GM12878 (cell line): ENCODE measurements around the gene MCF2L2. TPM values are rescaled to one million over a fixed set of nuclear protein-coding genes. Genes with fewer than 3 reads are reported as not detected.

Experiments
- ATAC-seq: fragments of 200-7000 bp; cut with Tn5 transposase; 3 replicates; pipeline ENCODE4 v1.9.1; 2020; ENCODE audit warnings: mild to moderate bottlenecking, moderate library complexity
- BruUV-seq: library from RNA; stranded (reverse); fragments of 400-500 nt; replicated peaks from 2 replicates; lab custom pipeline; 2021; lab: Mats Ljungman, UMichigan
- CTCF ChIA-PET: fragments of 300-600 bp; sonication (Branson Sonifier 250); formaldehyde crosslinking; extraction: SDS; loops from one replicate; lab custom pipeline; 2021; ENCODE audit warnings: inconsistent platforms; lab: Yijun Ruan, JAX
- POLR2A ChIA-PET: fragments of 350-600 bp; formaldehyde crosslinking; extraction: SDS; loops from one replicate; lab custom pipeline; 2021; ENCODE audit warnings: inconsistent platforms; lab: Charles Lee
- RAD21 ChIA-PET: fragments of 300-600 bp; sonication (Branson Sonifier 250); formaldehyde crosslinking; loops from one replicate; lab custom pipeline; 2023; ENCODE audit warnings: antibody characterized with exemption; ENCODE audit not compliant: unreplicated experiment; lab: Charles Lee
- SMC1A ChIA-PET: fragments of 300-600 bp; sonication (Branson Sonifier 250); formaldehyde crosslinking; loops from one replicate; lab custom pipeline; 2023; ENCODE audit not compliant: unreplicated experiment, uncharacterized antibody; lab: Charles Lee
- DNase-seq: peaks from one replicate; pipeline ENCODE4 v3.0.0-alpha.2; 2011; ENCODE audit warnings: low read depth, low spot score
- FAIRE-seq: peaks from 3 replicates; lab custom pipeline; 2011; peaks lifted over from hg19 to GRCh38; lab: Jason Lieb, UNC
- H2AFZ ChIP-seq: 2 replicates; pipeline ENCODE4 v1.6.0; 2011; ENCODE audit warnings: low read depth, low read length, control low read depth; ENCODE audit not compliant: control insufficient read depth
- H3K27ac ChIP-seq: 2 replicates; pipeline ENCODE4 v1.5.1; 2011; ENCODE audit warnings: control low read depth; ENCODE audit not compliant: control insufficient read depth, insufficient read depth
- H3K27me3 ChIP-seq, 2 experiments: replicated peaks in 1 of 2; 2 replicates each; pipeline versions ENCODE4 v1.6.0 to v1.6.1; 2011; ENCODE audit warnings: low read length in 1 of 2; ENCODE audit not compliant: control insufficient read depth in 2 of 2, insufficient read depth in 2 of 2
- H3K36me3 ChIP-seq, 2 experiments: 2 replicates each; pipeline ENCODE4 v1.5.1; 2011; ENCODE audit warnings: low read length in 1 of 2; ENCODE audit not compliant: control insufficient read depth in 2 of 2, insufficient read depth in 2 of 2
- H3K4me1 ChIP-seq: 2 replicates; pipeline ENCODE4 v1.6.1; 2011; ENCODE audit warnings: mild to moderate bottlenecking, low read length, moderate library complexity, mixed read lengths; ENCODE audit not compliant: control insufficient read depth, insufficient read depth
- H3K4me2 ChIP-seq: 2 replicates; pipeline ENCODE4 v1.6.0; 2011; ENCODE audit warnings: control low read depth; ENCODE audit not compliant: control insufficient read depth, insufficient read depth
- H3K4me3 ChIP-seq: fragments of 200-600 bp; sonication (generic); 2 replicates; pipeline ENCODE4 v1.5.1; 2016
- H3K79me2 ChIP-seq: 2 replicates; pipeline ENCODE4 v1.6.0; 2011; ENCODE audit warnings: low read length; ENCODE audit not compliant: control insufficient read depth, insufficient read depth
- H3K9ac ChIP-seq: 2 replicates; pipeline ENCODE4 v1.8.0; 2011; ENCODE audit warnings: low read length, control low read depth, mixed read lengths; ENCODE audit not compliant: control insufficient read depth, insufficient read depth
- H3K9me3 ChIP-seq: replicated peaks from 3 replicates; pipeline ENCODE4 v1.5.1; 2011; ENCODE audit warnings: mild to moderate bottlenecking, low read length; ENCODE audit not compliant: control insufficient read depth, insufficient read depth
- H4K20me1 ChIP-seq: 2 replicates; pipeline ENCODE4 v1.6.0; 2011; ENCODE audit not compliant: control insufficient read depth, insufficient read depth
- BCL11A ChIP-seq: IDR thresholded peaks from 2 replicates; pipeline ENCODE4 v1.6.1; 2011; ENCODE audit warnings: low read depth, low read length
- ESRRA ChIP-seq: IDR thresholded peaks from 2 replicates; pipeline ENCODE4 v1.6.1; 2012; ENCODE audit warnings: mild to moderate bottlenecking, low read length, improper control_type of control experiment
- EZH2 ChIP-seq: IDR thresholded peaks from 2 replicates; pipeline ENCODE4 v1.6.1; 2012; ENCODE audit warnings: low read depth, mild to moderate bottlenecking, control low read depth, inconsistent platforms, low read length, borderline replicate concordance; ENCODE audit not compliant: control insufficient read depth
- REST ChIP-seq: IDR thresholded peaks from 2 replicates; pipeline ENCODE4 v1.6.1; 2012; ENCODE audit warnings: mild to moderate bottlenecking, low read depth, low read length
- RFX5 ChIP-seq: IDR thresholded peaks from 2 replicates; pipeline ENCODE4 v1.6.1; 2011; ENCODE audit warnings: low read depth, low read length, improper control_type of control experiment
- STAT1 ChIP-seq: fragments of 450-650 bp; conservative IDR thresholded peaks from 2 replicates; pipeline ENCODE4 v1.6.1; 2014; ENCODE audit warnings: antibody characterized with exemption, mild to moderate bottlenecking
- ZNF622 ChIP-seq: fragments of 450-650 bp; IDR thresholded peaks from 2 replicates; pipeline ENCODE4 v1.6.1; 2017; ENCODE audit warnings: mild to moderate bottlenecking, inconsistent platforms
- WGBS: methylation state at CpG from one replicate; pipeline ENCODE4 v1.1.6; 2016; ENCODE audit warnings: low lambda C conversion rate; ENCODE audit not compliant: insufficient replicate concordance, insufficient coverage; ENCODE audit errors: missing lambda C conversion rate; 5-methylcytosine and 5-hydroxymethylcytosine counted together
- in situ Hi-C: fragments of 300-500 bp; cut with MboI; formaldehyde crosslinking; loops from 9 replicates; pipeline ENCODE4 v1.14.3; 2018; ENCODE audit warnings: mixed read lengths
- intact Hi-C: fragments of 100-400 bp; cut with micrococcal nuclease; formaldehyde crosslinking; loops from one replicate; pipeline ENCODE4 v1.14.2; 2022; ENCODE audit not compliant: unreplicated experiment
- polyA plus RNA-seq, 11 experiments: library from polyadenylated mRNA; depleted of rRNA in 4 of 11; unstranded in 6 of 11; stranded (reverse) in 5 of 11; fragments of >200 nt; fragmentation: Nextera tagmentation in 4 of 11; fragmentation: Illumina TruSeq in 1 of 11; extraction: Ambion mirVana in 4 of 11; extraction: Trizol in 1 of 11; gene quantifications; 1 replicate in 1 of 11; 2 replicates in 10 of 11; pipeline versions ENCODE4 v1.2.1 to v1.2.3, GENCODE V29; 2011 to 2016; ENCODE audit warnings: inconsistent platforms in 2 of 11, missing spikeins in 2 of 11, low read depth in 1 of 11
- total RNA-seq, 4 experiments: library from RNA; depleted of rRNA in 3 of 4; stranded (reverse); fragments of >200 nt in 3 of 4; fragmentation: Illumina TruSeq in 1 of 4; extraction: Trizol in 1 of 4; gene quantifications; 2 replicates each; pipeline versions ENCODE4 v1.2.1 to v1.2.3, GENCODE V29; 2013 to 2021
- TF ChIP-seq, protein P1 (sequence below): fragments of 150-350 bp; IDR thresholded peaks from 2 replicates; pipeline ENCODE4 v1.6.1; 2014; ENCODE audit warnings: mild to moderate bottlenecking, low read depth, low read length
- TF ChIP-seq, protein P2 (sequence below): IDR thresholded peaks from 2 replicates; pipeline ENCODE4 v1.6.1; 2012; ENCODE audit warnings: low read length, inconsistent platforms

Gene MCF2L2
- total and polyA plus RNA-seq, 10 of the 15 experiments (the other 5 are each of a cell fraction or from before 2014, with no cell fraction given): 0.37 to 2.8 (median 1.4) TPM

- TF ChIP-seq REST: no peak
Observed at GRCh38 chr3:183475016-183475763, 46.8 kb upstream of the MCF2L2 start (continued).

DNA sequence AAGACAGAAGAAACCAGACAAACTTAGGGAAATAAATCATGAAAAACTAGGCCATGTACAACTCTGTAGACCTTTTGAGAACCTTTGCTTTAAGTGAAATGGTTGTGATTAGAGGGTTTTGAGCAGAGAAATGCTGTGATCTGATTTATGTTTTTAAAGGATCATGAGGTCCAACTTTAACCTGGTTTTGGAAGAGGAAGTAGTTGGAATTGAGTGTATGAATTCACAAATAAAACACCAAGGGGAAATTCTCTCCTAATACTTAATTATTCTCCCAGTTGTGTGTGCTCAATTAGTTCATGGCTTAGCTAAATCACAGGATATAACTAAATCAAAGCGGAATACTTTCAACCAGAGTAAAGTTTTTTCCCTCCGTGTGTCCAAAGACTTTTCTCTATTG is 45.5 kb upstream of the MCF2L2 start:
- H3K36me3 ChIP-seq: no peaks in the 10 kb centered on the region
- ChIA-PET CTCF (interaction anchor here (1.0 to 3.9 kb wide), 8 partner anchors 9 to 280 kb away, joined by 3 to 20 read pairs (median 4); no protein-coding TSS in a partner anchor), POLR2A (interaction anchor here (0.7 to 1.3 kb wide), 4 partner anchors 14 to 288 kb away, joined by 3 to 4 read pairs (median 3); no protein-coding TSS in a partner anchor), SMC1A (interaction anchor here (1.0 to 2.9 kb wide), 13 partner anchors 9 to 409 kb away, joined by 3 to 19 read pairs (median 4); partner anchors contain the start of gene KLHL24), RAD21 (interaction anchor here (1.1 to 2.8 kb wide), 4 partner anchors 12 to 86 kb away, joined by 3 to 13 read pairs (median 5); no protein-coding TSS in a partner anchor)
- TF ChIP-seq ZNF622: no peak
- TF ChIP-seq, protein P1, sequence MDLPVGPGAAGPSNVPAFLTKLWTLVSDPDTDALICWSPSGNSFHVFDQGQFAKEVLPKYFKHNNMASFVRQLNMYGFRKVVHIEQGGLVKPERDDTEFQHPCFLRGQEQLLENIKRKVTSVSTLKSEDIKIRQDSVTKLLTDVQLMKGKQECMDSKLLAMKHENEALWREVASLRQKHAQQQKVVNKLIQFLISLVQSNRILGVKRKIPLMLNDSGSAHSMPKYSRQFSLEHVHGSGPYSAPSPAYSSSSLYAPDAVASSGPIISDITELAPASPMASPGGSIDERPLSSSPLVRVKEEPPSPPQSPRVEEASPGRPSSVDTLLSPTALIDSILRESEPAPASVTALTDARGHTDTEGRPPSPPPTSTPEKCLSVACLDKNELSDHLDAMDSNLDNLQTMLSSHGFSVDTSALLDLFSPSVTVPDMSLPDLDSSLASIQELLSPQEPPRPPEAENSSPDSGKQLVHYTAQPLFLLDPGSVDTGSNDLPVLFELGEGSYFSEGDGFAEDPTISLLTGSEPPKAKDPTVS: no peak
- TF ChIP-seq, protein P2, sequence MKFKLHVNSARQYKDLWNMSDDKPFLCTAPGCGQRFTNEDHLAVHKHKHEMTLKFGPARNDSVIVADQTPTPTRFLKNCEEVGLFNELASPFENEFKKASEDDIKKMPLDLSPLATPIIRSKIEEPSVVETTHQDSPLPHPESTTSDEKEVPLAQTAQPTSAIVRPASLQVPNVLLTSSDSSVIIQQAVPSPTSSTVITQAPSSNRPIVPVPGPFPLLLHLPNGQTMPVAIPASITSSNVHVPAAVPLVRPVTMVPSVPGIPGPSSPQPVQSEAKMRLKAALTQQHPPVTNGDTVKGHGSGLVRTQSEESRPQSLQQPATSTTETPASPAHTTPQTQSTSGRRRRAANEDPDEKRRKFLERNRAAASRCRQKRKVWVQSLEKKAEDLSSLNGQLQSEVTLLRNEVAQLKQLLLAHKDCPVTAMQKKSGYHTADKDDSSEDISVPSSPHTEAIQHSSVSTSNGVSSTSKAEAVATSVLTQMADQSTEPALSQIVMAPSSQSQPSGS: no peak
- TF ChIP-seq STAT1: no peak
- no peak for TF ChIP-seq RFX5
- no peak for TF ChIP-seq ESRRA
- no peak for TF ChIP-seq BCL11A
- no peak for TF ChIP-seq EZH2
- H3K4me1 ChIP-seq: no peaks in the 10 kb centered on the region
- DNase-seq (no peak), FAIRE-seq (no peak), ATAC-seq (no peak)
- no peaks in the 10 kb centered on the region; a peak in 1 of 4 replicates for H3K27me3 ChIP-seq
- H3K27ac ChIP-seq: no peak overlapping the region
- no peak overlapping the region for H3K4me2 ChIP-seq
- H2AFZ ChIP-seq: no peak overlapping the region
- H3K4me3 ChIP-seq: no peak overlapping the region
- no TSS peak for BruUV-seq
- H3K79me2 ChIP-seq: no peaks in the 10 kb centered on the region
- in situ Hi-C loops (loop anchor here (5.0 kb wide), 1 partner anchor 83 kb away; the partner anchor contains the start of gene KLHL6), intact Hi-C loops (no loop called here)
- no peak overlapping the region for H3K9ac ChIP-seq
- WGBS: 95% methylated on average over 2 of the region's 2 CpGs
- no peaks in the 10 kb centered on the region for H4K20me1 ChIP-seq
- H3K9me3 ChIP-seq: no peaks in the 10 kb centered on the region
